Measurements from ENCODE around the gene MTCH1.
"Not testable (repeated sequence)": the region's sequence is repeated elsewhere in the genome, so short reads cannot be mapped to it uniquely, and the experiment has no call there.

MTCH1 gene

GRCh38 chr6:36997811-36998722 lies 12.1 kb upstream of the MTCH1 start:
- DNase-seq (ENCODE audit: low spot score): no peak

GRCh38 chr6:36990401-36990800 lies 4.4 kb upstream of the MTCH1 start:
- DNase-seq (ENCODE audit: low spot score): not testable (repeated sequence)

- no peak for DNase-seq (ENCODE audit: low spot score)
These were observed 3.3 kb upstream of the MTCH1 start for GRCh38 chr6:36989264-36989663.

GRCh38 chr6:36986704-36987047 lies 680 bp upstream of the MTCH1 start:
- DNase-seq (ENCODE audit: low spot score): peak; percentile 51

- no peak for DNase-seq (ENCODE audit: low spot score)
These were observed 584 bp downstream of the MTCH1 start for GRCh38 chr6:36985417-36985807.

- DNase-seq (ENCODE audit: low spot score): no peak
These were observed 1.2 kb downstream of the MTCH1 start for GRCh38 chr6:36984581-36985416.

- no peak for DNase-seq (ENCODE audit: low spot score)
These were observed 2.5 kb downstream of the MTCH1 start for GRCh38 chr6:36983538-36983937.

GRCh38 chr6:36980876-36981619 lies 4.9 kb downstream of the MTCH1 start:
- no peak for DNase-seq (ENCODE audit: low spot score)

GRCh38 chr6:36980129-36980528 lies 5.9 kb downstream of the MTCH1 start:
- DNase-seq (ENCODE audit: low spot score): no peak

GRCh38 chr6:36979347-36979742 lies 6.7 kb downstream of the MTCH1 start:
- DNase-seq (ENCODE audit: low spot score): peak; percentile 63

GRCh38 chr6:36978421-36979346 lies 7.3 kb downstream of the MTCH1 start:
- DNase-seq (ENCODE audit: low spot score): no peak

- DNase-seq (ENCODE audit: low spot score): peak; percentile 60
These were observed 8.5 kb downstream of the MTCH1 start for GRCh38 chr6:36977470-36977941.

- no peak for DNase-seq (ENCODE audit: low spot score)
These were observed 9.1 kb downstream of the MTCH1 start for GRCh38 chr6:36976931-36977330.

- no peak for DNase-seq (ENCODE audit: low spot score)
These were observed 9.5 kb downstream of the MTCH1 start for GRCh38 chr6:36976509-36976908.

- no peak for DNase-seq (ENCODE audit: low spot score)
These were observed 10.1 kb downstream of the MTCH1 start for GRCh38 chr6:36976007-36976264.

GRCh38 chr6:36975231-36976006 lies 10.6 kb downstream of the MTCH1 start:
- no peak for DNase-seq (ENCODE audit: low spot score)

GRCh38 chr6:36973647-36974046 lies 12.3 kb downstream of the MTCH1 start:
- DNase-seq (ENCODE audit: low spot score): no peak

- DNase-seq (ENCODE audit: low spot score): no peak
These were observed 12.8 kb downstream of the MTCH1 start for GRCh38 chr6:36973190-36973589.

- no peak for DNase-seq (ENCODE audit: low spot score)
These were observed 13.9 kb downstream of the MTCH1 start for GRCh38 chr6:36971921-36972673.
